Midbrain (tissue), 1 donor: ENCODE measurements around the gene MYL6.
A peak's percentile ranks its signal among the peaks of the same experiment; 100 is the strongest.
"Not testable (repeated sequence)": the region's sequence is repeated elsewhere in the genome, so short reads cannot be mapped to it uniquely, and the experiment has no call there.

ENCODE experiments used
- DNase-seq: peaks from one replicate; lab custom pipeline; 2025; lab: John Stamatoyannopoulos, UW

Gene MYL6

GRCh38 chr12:56158029-56158925, at the start of gene MYL6:
TSS of gene MYL6 (plus strand) at chr12:56158359. CDS start at chr12:56158402, 43 bp downstream.
- peak; percentile 98 for DNase-seq

- no peak for DNase-seq
These were observed 47.6 kb upstream of the MYL6 start for GRCh38 chr12:56110571-56110970.

DNA sequence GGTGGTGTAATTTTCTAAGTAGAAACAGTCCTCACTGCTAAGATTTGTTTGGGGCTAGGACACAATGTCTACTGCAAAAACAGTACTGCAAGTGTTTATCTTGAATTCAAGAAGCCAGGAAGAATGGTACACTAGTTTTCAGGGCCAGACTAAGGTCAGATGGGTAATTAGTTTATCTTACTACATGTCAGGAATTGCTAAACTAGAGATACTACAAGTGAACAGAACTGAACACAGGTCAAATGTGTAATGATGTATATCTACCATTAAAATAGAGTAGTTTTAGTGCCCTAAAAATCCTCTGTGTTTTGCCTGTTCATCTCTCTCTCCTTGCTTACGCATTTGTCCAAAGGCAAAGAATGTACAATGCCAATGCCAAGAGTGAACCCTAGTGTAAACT, 44.1 kb upstream of the MYL6 start:
- DNase-seq = no peak

DNA sequence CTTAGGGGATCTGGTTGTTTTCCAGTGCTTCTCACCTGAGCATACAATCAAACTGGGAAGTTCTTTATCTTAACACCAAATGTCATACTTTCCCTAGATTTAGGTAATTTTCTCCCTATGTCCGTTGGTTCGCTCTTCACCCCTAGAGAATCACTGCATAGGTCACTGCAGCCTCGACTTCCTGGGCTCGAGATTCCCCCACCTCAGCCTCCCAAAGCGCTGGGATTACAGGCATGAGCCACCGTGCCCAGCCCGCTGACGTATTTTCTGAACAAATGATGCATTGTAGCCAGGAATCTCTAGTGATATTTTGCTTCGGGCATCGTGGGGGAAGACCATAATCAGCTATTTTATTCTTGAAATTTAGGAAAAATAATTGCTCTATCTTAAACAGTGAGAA, 42.8 kb upstream of the MYL6 start:
- no peak for DNase-seq

DNA sequence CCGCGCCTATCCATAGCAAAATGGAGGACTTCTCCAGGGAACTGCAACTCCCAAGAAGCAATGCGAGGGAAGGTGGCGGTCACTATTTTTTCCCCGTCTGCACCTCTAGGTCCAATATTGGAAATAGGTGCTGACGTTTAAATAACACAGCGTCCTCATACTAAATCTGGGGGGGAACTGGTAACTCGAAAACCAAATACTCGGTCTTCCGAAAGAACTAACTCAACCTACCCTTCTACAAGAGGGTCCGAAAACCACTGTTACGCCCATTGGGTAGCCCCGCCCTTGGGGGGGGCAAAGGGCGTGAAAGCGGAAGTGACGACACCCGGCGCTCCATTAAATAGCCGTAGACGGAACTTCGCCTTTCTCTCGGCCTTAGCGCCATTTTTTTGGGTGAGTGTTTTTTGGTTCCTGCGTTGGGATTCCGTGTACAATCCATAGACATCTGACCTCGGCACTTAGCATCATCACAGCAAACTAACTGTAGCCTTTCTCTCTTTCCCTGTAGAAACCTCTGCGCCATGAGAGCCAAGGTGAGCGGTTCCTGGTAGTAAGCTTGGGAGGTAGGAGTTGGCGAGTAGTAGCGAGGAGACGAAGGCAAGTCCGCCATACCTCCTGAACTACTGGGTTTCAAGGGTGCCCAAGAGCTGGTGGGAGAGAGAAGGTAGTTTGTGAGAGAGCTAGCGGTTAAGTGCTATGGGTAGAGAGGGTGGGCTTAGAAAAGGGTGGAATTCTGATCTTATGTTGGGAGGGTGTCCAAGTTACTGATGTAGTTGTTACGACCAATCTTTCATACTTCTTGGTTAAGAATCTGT, 41.7 kb upstream of the MYL6 start, which contains the start of gene RPL41:
TSS of gene RPL41 (plus strand) at position 367 of the 815 bp plus-strand sequence.
- DNase-seq = peak; percentile 97

DNA sequence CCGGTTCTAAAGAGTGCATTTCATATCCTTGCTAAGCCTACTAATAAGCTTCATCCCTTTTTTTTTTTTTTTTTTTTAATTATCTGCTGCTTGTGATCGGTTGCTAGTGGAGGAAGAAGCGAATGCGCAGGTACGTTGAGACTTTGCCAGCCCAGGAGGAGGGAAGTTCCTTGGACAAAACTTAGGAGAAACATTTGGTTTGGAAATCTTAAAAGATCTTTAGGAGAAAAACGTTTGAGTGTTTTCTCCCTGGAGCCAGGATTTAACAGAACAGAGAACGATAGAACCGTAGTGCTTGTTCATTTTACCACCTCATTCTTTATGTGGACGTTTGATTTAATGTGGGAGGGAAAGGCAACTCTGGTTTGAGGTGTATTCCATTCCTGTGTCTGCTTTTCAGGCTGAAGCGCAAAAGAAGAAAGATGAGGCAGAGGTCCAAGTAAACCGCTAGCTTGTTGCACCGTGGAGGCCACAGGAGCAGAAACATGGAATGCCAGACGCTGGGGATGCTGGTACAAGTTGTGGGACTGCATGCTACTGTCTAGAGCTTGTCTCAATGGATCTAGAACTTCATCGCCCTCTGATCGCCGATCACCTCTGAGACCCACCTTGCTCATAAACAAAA, 41.0 kb upstream of the MYL6 start:
- not testable (repeated sequence) for DNase-seq

DNA sequence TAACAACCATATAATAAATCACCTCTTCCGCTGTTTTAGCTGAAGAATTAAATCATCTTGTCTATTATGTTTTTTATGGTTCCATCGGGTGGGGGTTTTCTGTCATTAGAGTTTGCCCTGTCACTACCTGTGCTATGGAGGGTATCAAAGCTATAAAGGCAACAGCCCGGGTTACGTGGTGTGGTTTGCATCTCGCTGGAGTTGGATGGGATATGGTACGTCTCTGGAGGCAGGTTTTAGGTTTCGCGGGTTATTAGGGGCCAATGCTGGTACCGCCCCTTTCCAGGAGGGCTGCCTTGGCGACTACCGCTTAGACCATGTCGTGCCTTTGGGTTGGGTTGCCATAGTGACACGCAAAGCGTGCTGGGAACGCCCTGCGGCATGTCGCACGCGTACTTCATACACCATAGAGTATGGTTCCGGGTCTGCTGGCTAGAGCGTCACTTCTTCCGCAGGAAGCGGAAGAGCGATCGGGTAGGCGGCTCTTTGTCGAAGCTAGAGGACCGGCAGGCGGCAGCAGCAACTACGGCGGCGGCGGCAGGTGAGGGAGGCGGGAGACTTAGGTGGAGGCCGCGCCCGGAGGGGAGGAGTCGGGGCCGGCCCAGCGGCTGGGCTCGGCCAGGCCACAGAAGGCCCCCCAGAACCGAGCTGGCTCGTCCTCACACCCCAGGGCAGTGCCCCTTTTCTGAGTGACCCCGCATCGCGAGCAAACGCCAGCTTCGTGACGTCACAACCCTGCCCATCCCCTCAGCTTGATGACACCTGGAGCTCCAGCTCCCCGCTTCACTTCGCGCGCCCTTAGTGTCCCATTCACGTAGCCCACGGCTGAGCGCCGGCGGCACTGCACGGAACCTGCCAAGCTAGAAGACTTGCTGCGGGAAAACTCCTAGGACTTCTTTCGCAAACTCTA, 40.1 kb upstream of the MYL6 start, which contains the start of gene ZC3H10:
TSS of gene ZC3H10 (plus strand) at position 489 of the 910 bp plus-strand sequence. CDS start 2,297 bp downstream, outside the sequence.
- peak; percentile 97 for DNase-seq

DNA sequence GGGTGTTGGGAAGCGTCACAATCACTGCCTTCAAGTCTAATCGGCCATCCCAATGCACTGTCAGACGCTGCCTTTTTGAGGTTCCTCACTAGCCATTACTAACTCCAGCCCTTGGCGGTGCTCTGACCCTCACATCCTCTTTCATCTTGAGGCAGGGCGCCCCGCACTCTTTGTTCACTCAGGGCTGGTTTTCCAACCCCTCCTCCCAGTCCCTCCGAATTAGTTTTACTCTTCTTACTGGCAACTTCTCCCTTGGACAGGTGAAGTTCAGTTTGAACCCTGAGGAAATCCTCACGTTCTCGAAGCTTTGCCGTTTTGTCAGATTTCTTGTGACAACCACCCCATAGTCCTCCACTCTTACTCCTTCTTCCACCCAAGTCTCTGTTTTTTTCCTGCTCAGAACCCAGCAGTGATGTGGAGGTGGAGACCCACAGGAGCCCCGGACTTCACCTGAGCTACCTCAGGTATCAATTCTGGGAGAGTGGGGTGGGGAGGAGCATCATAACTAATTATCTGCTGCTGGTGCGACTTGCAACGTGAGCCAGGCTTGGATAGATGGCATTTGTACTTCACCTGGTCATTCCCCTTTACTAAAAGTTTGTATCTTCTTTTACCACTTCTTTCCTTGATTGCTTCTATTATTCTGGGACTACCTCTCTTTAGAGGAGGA, 39.3 kb upstream of the MYL6 start:
- DNase-seq = no peak

GRCh38 chr12:56119361-56119796, 38.8 kb upstream of the MYL6 start:
- peak; percentile 77 for DNase-seq

GRCh38 chr12:56120158-56120846, 37.9 kb upstream of the MYL6 start:
- DNase-seq = no peak

GRCh38 chr12:56121204-56121870, 36.8 kb upstream of the MYL6 start:
- no peak for DNase-seq

GRCh38 chr12:56122637-56123036, 35.5 kb upstream of the MYL6 start:
- no peak for DNase-seq

- no peak for DNase-seq
These were observed 34.0 kb upstream of the MYL6 start for GRCh38 chr12:56124133-56124532.

GRCh38 chr12:56126732-56127239, 31.4 kb upstream of the MYL6 start:
- DNase-seq = no peak

- DNase-seq = no peak
These were observed 30.7 kb upstream of the MYL6 start for GRCh38 chr12:56127485-56127887.

DNA sequence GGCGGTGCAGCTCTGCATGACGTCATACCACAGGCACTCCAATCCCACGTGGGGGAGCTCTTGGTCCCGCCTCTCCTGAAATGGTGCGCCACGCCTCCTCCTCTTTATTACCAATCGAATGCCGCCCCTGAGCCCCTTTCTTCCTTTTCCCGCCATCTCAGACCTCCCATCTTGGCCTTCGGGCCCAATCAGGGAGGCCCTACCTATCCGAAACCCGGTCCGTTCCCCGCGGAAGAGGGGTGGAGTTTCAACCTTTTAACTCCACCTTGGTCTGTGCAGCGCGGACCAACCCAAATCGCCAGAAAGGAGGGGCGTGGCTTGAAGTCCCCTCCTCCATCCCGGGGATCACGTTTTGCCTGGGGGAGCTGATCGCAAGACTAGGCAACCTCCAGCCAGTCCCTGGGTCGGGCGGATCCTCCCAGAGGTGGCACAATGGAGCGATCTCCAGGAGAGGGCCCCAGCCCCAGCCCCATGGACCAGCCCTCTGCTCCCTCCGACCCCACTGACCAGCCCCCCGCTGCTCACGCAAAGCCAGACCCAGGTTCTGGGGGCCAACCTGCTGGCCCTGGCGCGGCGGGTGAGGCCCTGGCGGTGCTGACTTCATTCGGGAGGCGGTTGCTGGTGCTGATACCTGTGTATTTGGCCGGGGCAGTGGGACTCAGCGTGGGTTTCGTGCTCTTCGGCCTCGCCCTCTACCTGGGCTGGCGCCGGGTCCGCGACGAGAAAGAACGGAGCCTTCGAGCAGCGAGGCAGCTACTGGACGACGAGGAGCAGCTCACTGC, 30.1 kb upstream of the MYL6 start, which contains the start of gene ESYT1:
TSS of gene ESYT1 (plus strand) at position 380 of the 782 bp plus-strand sequence. CDS start at position 433, 53 bp downstream.
- DNase-seq = peak; percentile 95

- no peak for DNase-seq
These were observed 29.4 kb upstream of the MYL6 start for GRCh38 chr12:56128670-56129205.
